GM23338 (cell line): ENCODE data around the gene AGAP1. TPM values are rescaled to one million over a fixed set of nuclear protein-coding genes. Genes with fewer than 3 reads are reported as not detected.

Experiments
- ATAC-seq: fragments of 200-7000 bp; cut with Tn5 transposase; 3 replicates; pipeline ENCODE4 v1.9.1; 2020
- DNase-seq: peaks from one replicate; pipeline ENCODE4 v3.0.0-alpha.2; 2015; ENCODE audit warnings: low spot score
- H2AFZ ChIP-seq: fragments of 200-600 bp; sonication (generic); 2 replicates; pipeline ENCODE4 v1.8.0; 2016; ENCODE audit warnings: antibody characterized with exemption, mild to moderate bottlenecking, moderate library complexity
- H3F3A ChIP-seq: fragments of 200-600 bp; sonication (generic); replicated peaks from 2 replicates; pipeline ENCODE4 v1.8.0; 2017; ENCODE audit warnings: antibody characterized with exemption, mixed run types, low read depth
- H3K27ac ChIP-seq: fragments of 200-600 bp; sonication (generic); 2 replicates; pipeline ENCODE4 v1.6.1; 2016; ENCODE audit warnings: low read depth
- H3K27me3 ChIP-seq: fragments of 200-600 bp; sonication (generic); 2 replicates; pipeline ENCODE4 v1.8.0; 2016; ENCODE audit warnings: mild to moderate bottlenecking, mixed run types, moderate library complexity; ENCODE audit not compliant: insufficient read depth
- H3K36me3 ChIP-seq: fragments of 200-600 bp; sonication (generic); 2 replicates; pipeline ENCODE4 v1.8.0; 2016; ENCODE audit warnings: mild to moderate bottlenecking; ENCODE audit not compliant: insufficient read depth
- H3K4me1 ChIP-seq: fragments of 200-600 bp; sonication (generic); 2 replicates; pipeline ENCODE4 v1.8.0; 2016; ENCODE audit warnings: mild to moderate bottlenecking, moderate library complexity; ENCODE audit not compliant: insufficient read depth
- H3K4me2 ChIP-seq: fragments of 200-600 bp; sonication (generic); 2 replicates; pipeline ENCODE4 v1.7.1; 2017; ENCODE audit warnings: mixed run types
- H3K4me3 ChIP-seq: fragments of 200-600 bp; sonication (generic); 2 replicates; pipeline ENCODE4 v1.6.1; 2016; ENCODE audit warnings: mixed run types
- H3K79me2 ChIP-seq: fragments of 200-600 bp; sonication (generic); replicated peaks from 2 replicates; pipeline ENCODE4 v1.8.0; 2017; ENCODE audit warnings: mild to moderate bottlenecking; ENCODE audit not compliant: insufficient read depth
- H3K9me2 ChIP-seq: fragments of 200-600 bp; sonication (generic); 2 replicates; pipeline ENCODE4 v1.8.0; 2017; ENCODE audit not compliant: insufficient read depth
- H4K20me1 ChIP-seq: fragments of 200-600 bp; sonication (generic); replicated peaks from 2 replicates; pipeline ENCODE4 v1.8.0; 2017; ENCODE audit warnings: mild to moderate bottlenecking; ENCODE audit not compliant: insufficient read depth
- H3K27ac Mint-ChIP-seq: 2 replicates; pipeline ENCODE4 v1.8.0; 2020; ENCODE audit warnings: inconsistent platforms, mild to moderate bottlenecking, moderate library complexity, mixed read lengths
- H3K27me3 Mint-ChIP-seq: 3 replicates; pipeline ENCODE4 v1.8.0; 2022; ENCODE audit warnings: low read depth, mild to moderate bottlenecking, moderate library complexity, mixed read lengths, inconsistent platforms; ENCODE audit not compliant: insufficient read depth, poor library complexity
- H3K36me3 Mint-ChIP-seq: 3 replicates; pipeline ENCODE4 v1.8.0; 2021; ENCODE audit warnings: low read depth, mild to moderate bottlenecking, inconsistent platforms, moderate library complexity, mixed read lengths
- H3K4me1 Mint-ChIP-seq: 3 replicates; pipeline ENCODE4 v1.8.0; 2020; ENCODE audit warnings: mild to moderate bottlenecking, inconsistent platforms, mixed read lengths
- H3K4me3 Mint-ChIP-seq: 3 replicates; pipeline ENCODE4 v1.8.0; 2021; ENCODE audit warnings: moderate library complexity, mild to moderate bottlenecking, inconsistent platforms, mixed read lengths
- H3K9me3 Mint-ChIP-seq: 3 replicates; pipeline ENCODE4 v1.8.0; 2020; ENCODE audit warnings: moderate library complexity, mild to moderate bottlenecking, inconsistent platforms, mixed read lengths
- CREB1 ChIP-seq: fragments of 250-450 bp; sonication (Bioruptor Pico); IDR thresholded peaks from 2 replicates; pipeline ENCODE4 v1.5.0; 2020; ENCODE audit warnings: low read depth, mild to moderate bottlenecking, moderate library complexity
- EZH2 ChIP-seq: fragments of 200-600 bp; sonication (generic); IDR thresholded peaks from one replicate; pipeline ENCODE4 v1.8.0; 2017; ENCODE audit warnings: antibody characterized with exemption, mild to moderate bottlenecking, low read depth; ENCODE audit not compliant: unreplicated experiment
- EZH2phosphoT487 ChIP-seq: fragments of 200-600 bp; sonication (generic); IDR thresholded peaks from one replicate; pipeline ENCODE4 v1.8.1; 2018; ENCODE audit warnings: antibody characterized with exemption; ENCODE audit not compliant: unreplicated experiment
- JUNB ChIP-seq: IDR thresholded peaks from one replicate; pipeline ENCODE4 v1.6.1; 2016; ENCODE audit warnings: antibody characterized with exemption; ENCODE audit not compliant: unreplicated experiment
- NANOG ChIP-seq: IDR thresholded peaks from 2 replicates; pipeline ENCODE4 v1.6.1; 2016; ENCODE audit warnings: antibody characterized with exemption, borderline replicate concordance
- POLR2AphosphoS5 ChIP-seq: IDR thresholded peaks from 2 replicates; pipeline ENCODE4 v1.6.1; 2016; ENCODE audit warnings: antibody characterized with exemption, low read depth
- STAT1 ChIP-seq: IDR thresholded peaks from one replicate; pipeline ENCODE4 v1.6.1; 2016; ENCODE audit warnings: antibody characterized with exemption; ENCODE audit not compliant: unreplicated experiment
- ZNF114 ChIP-seq: fragments of 250-450 bp; sonication (Bioruptor Pico); IDR thresholded peaks from 2 replicates; pipeline ENCODE4 v1.5.0; 2020; ENCODE audit warnings: mild to moderate bottlenecking, moderate library complexity
- ZNF331 ChIP-seq: fragments of 250-450 bp; sonication (Bioruptor Pico); IDR thresholded peaks from 2 replicates; pipeline ENCODE4 v1.5.0; 2020; ENCODE audit warnings: low read depth, mild to moderate bottlenecking, moderate library complexity
- polyA plus RNA-seq: library from polyadenylated mRNA; unstranded; fragments of >200 nt; fragmentation: Nextera tagmentation; extraction: Ambion mirVana; gene quantifications from 2 replicates; pipeline ENCODE4 v1.2.1, GENCODE V29; 2016
- total RNA-seq: library from RNA; depleted of rRNA; stranded (reverse); fragments of >200 nt; shearing (Covaris generic); gene quantifications from 2 replicates; pipeline ENCODE4 v1.2.3, GENCODE V29; 2014
- TF ChIP-seq, protein P1 (sequence below): fragments of 250-450 bp; sonication (Bioruptor Pico); IDR thresholded peaks from 2 replicates; pipeline ENCODE4 v1.5.0; 2020; ENCODE audit warnings: mild to moderate bottlenecking, moderate library complexity
- TF ChIP-seq, protein P2 (sequence below): IDR thresholded peaks from 2 replicates; pipeline ENCODE4 v1.6.1; 2016; ENCODE audit warnings: antibody characterized with exemption
- TF ChIP-seq, protein P3 (sequence below): IDR thresholded peaks from one replicate; pipeline ENCODE4 v1.6.1; 2018; ENCODE audit warnings: antibody characterized with exemption; ENCODE audit not compliant: unreplicated experiment
- TF ChIP-seq, protein P4 (sequence below), 2 experiments: fragments of 200-600 bp in 1 of 2; sonication (generic) in 1 of 2; conservative IDR thresholded peaks; 2 replicates each; pipeline versions ENCODE4 v1.5.1 to v1.6.1; 2016 to 2017; ENCODE audit warnings: antibody characterized with exemption in 2 of 2, low read depth in 2 of 2, mild to moderate bottlenecking in 2 of 2, moderate library complexity in 1 of 2

The AGAP1 gene
- total and polyA plus RNA-seq, 2 experiments from 2014 or later, result 13.3 to 27.9 TPM

DNA sequence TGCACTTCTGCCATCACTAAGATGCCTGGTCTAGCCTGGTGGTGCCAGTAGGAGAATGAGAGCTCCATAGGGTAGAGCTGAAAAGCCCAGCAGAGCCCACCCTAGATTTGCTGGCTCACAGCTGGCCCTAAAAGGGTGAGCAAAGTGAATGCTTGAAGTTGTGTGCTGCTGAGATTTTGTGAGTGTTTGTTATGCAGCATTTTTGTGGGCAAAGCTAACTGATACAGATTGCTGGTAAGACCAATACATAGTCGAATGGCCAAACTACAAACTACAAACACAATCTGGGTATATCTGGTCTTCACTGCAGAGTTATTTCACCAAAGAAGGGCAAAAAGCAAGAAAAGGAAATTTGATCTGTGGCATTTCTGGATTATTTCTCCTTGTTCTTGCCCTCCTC, 7.1 kb upstream of the AGAP1 start:
- H3K36me3 Mint-ChIP-seq, result no peaks in the 10 kb centered on the region
- peaks cover 3% of the 10 kb centered on the region; the same call in 2 of the 3 replicates for H3K9me3 Mint-ChIP-seq
- no peak overlapping the region for H3K4me3 ChIP-seq
- no peak overlapping the region for H2AFZ ChIP-seq
- ATAC-seq (no peak), DNase-seq (no peak)
- no peaks in the 10 kb centered on the region for H3K27me3 Mint-ChIP-seq
- no peaks in the 10 kb centered on the region for H3F3A ChIP-seq
- H4K20me1 ChIP-seq, result no peaks in the 10 kb centered on the region
- H3K4me3 Mint-ChIP-seq, result no peak overlapping the region
- no peaks in the 10 kb centered on the region; the same call in 1 of the 2 replicates for H3K9me2 ChIP-seq
- no peaks in the 10 kb centered on the region for H3K36me3 ChIP-seq
- H3K4me1 ChIP-seq, result no peaks in the 10 kb centered on the region
- no peaks in the 10 kb centered on the region for H3K79me2 ChIP-seq
- H3K27me3 ChIP-seq, result no peaks in the 10 kb centered on the region
- H3K27ac Mint-ChIP-seq, result no peak overlapping the region
- no peak overlapping the region for H3K27ac ChIP-seq
- no peaks in the 10 kb centered on the region for H3K4me1 Mint-ChIP-seq
- no peak overlapping the region for H3K4me2 ChIP-seq
- no peak for TF ChIP-seq JUNB
- no peak for TF ChIP-seq CREB1 (CRISPR knock-in tag)
- no peak for TF ChIP-seq ZNF114 (CRISPR knock-in tag)
- no peak for TF ChIP-seq STAT1
- TF ChIP-seq NANOG, result no peak
- TF ChIP-seq POLR2AphosphoS5, result no peak
- TF ChIP-seq, protein P1, sequence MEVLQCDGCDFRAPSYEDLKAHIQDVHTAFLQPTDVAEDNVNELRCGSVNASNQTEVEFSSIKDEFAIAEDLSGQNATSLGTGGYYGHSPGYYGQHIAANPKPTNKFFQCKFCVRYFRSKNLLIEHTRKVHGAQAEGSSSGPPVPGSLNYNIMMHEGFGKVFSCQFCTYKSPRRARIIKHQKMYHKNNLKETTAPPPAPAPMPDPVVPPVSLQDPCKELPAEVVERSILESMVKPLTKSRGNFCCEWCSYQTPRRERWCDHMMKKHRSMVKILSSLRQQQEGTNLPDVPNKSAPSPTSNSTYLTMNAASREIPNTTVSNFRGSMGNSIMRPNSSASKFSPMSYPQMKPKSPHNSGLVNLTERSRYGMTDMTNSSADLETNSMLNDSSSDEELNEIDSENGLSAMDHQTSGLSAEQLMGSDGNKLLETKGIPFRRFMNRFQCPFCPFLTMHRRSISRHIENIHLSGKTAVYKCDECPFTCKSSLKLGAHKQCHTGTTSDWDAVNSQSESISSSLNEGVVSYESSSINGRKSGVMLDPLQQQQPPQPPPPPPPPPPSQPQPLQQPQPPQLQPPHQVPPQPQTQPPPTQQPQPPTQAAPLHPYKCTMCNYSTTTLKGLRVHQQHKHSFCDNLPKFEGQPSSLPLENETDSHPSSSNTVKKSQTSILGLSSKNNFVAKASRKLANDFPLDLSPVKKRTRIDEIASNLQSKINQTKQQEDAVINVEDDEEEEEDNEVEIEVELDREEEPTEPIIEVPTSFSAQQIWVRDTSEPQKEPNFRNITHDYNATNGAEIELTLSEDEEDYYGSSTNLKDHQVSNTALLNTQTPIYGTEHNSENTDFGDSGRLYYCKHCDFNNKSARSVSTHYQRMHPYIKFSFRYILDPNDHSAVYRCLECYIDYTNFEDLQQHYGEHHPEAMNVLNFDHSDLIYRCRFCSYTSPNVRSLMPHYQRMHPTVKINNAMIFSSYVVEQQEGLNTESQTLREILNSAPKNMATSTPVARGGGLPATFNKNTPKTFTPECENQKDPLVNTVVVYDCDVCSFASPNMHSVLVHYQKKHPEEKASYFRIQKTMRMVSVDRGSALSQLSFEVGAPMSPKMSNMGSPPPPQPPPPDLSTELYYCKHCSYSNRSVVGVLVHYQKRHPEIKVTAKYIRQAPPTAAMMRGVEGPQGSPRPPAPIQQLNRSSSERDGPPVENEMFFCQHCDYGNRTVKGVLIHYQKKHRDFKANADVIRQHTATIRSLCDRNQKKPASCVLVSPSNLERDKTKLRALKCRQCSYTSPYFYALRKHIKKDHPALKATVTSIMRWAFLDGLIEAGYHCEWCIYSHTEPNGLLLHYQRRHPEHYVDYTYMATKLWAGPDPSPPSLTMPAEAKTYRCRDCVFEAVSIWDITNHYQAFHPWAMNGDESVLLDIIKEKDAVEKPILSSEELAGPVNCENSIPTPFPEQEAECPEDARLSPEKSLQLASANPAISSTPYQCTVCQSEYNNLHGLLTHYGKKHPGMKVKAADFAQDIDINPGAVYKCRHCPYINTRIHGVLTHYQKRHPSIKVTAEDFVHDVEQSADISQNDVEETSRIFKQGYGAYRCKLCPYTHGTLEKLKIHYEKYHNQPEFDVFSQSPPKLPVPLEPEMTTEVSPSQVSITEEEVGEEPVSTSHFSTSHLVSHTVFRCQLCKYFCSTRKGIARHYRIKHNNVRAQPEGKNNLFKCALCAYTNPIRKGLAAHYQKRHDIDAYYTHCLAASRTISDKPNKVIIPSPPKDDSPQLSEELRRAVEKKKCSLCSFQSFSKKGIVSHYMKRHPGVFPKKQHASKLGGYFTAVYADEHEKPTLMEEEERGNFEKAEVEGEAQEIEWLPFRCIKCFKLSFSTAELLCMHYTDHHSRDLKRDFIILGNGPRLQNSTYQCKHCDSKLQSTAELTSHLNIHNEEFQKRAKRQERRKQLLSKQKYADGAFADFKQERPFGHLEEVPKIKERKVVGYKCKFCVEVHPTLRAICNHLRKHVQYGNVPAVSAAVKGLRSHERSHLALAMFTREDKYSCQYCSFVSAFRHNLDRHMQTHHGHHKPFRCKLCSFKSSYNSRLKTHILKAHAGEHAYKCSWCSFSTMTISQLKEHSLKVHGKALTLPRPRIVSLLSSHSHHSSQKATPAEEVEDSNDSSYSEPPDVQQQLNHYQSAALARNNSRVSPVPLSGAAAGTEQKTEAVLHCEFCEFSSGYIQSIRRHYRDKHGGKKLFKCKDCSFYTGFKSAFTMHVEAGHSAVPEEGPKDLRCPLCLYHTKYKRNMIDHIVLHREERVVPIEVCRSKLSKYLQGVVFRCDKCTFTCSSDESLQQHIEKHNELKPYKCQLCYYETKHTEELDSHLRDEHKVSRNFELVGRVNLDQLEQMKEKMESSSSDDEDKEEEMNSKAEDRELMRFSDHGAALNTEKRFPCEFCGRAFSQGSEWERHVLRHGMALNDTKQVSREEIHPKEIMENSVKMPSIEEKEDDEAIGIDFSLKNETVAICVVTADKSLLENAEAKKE (CRISPR knock-in tag), result no peak
- no peak for TF ChIP-seq EZH2phosphoT487
- TF ChIP-seq, protein P2, sequence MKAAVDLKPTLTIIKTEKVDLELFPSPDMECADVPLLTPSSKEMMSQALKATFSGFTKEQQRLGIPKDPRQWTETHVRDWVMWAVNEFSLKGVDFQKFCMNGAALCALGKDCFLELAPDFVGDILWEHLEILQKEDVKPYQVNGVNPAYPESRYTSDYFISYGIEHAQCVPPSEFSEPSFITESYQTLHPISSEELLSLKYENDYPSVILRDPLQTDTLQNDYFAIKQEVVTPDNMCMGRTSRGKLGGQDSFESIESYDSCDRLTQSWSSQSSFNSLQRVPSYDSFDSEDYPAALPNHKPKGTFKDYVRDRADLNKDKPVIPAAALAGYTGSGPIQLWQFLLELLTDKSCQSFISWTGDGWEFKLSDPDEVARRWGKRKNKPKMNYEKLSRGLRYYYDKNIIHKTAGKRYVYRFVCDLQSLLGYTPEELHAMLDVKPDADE, result no peak
- no peak for TF ChIP-seq ZNF331
- no peak for TF ChIP-seq EZH2
- TF ChIP-seq, protein P3, sequence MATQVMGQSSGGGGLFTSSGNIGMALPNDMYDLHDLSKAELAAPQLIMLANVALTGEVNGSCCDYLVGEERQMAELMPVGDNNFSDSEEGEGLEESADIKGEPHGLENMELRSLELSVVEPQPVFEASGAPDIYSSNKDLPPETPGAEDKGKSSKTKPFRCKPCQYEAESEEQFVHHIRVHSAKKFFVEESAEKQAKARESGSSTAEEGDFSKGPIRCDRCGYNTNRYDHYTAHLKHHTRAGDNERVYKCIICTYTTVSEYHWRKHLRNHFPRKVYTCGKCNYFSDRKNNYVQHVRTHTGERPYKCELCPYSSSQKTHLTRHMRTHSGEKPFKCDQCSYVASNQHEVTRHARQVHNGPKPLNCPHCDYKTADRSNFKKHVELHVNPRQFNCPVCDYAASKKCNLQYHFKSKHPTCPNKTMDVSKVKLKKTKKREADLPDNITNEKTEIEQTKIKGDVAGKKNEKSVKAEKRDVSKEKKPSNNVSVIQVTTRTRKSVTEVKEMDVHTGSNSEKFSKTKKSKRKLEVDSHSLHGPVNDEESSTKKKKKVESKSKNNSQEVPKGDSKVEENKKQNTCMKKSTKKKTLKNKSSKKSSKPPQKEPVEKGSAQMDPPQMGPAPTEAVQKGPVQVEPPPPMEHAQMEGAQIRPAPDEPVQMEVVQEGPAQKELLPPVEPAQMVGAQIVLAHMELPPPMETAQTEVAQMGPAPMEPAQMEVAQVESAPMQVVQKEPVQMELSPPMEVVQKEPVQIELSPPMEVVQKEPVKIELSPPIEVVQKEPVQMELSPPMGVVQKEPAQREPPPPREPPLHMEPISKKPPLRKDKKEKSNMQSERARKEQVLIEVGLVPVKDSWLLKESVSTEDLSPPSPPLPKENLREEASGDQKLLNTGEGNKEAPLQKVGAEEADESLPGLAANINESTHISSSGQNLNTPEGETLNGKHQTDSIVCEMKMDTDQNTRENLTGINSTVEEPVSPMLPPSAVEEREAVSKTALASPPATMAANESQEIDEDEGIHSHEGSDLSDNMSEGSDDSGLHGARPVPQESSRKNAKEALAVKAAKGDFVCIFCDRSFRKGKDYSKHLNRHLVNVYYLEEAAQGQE, result no peak
- TF ChIP-seq, protein P4, sequence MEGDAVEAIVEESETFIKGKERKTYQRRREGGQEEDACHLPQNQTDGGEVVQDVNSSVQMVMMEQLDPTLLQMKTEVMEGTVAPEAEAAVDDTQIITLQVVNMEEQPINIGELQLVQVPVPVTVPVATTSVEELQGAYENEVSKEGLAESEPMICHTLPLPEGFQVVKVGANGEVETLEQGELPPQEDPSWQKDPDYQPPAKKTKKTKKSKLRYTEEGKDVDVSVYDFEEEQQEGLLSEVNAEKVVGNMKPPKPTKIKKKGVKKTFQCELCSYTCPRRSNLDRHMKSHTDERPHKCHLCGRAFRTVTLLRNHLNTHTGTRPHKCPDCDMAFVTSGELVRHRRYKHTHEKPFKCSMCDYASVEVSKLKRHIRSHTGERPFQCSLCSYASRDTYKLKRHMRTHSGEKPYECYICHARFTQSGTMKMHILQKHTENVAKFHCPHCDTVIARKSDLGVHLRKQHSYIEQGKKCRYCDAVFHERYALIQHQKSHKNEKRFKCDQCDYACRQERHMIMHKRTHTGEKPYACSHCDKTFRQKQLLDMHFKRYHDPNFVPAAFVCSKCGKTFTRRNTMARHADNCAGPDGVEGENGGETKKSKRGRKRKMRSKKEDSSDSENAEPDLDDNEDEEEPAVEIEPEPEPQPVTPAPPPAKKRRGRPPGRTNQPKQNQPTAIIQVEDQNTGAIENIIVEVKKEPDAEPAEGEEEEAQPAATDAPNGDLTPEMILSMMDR (conservative IDR thresholded peaks at IDR 0.05; ENCODE audit: low read depth in 2 of 2), result no peak
